Karpas-422 (cell line): ENCODE measurements around the gene LRP8. TPM values are rescaled to one million over a fixed set of nuclear protein-coding genes. Genes with fewer than 3 reads are reported as not detected.

Experiments used
- DNase-seq: peaks from one replicate; pipeline ENCODE4 v3.0.0-alpha.2; 2015
- H2AFZ ChIP-seq: fragments of 200-600 bp; sonication (generic); 2 replicates; pipeline ENCODE4 v1.6.1; 2014; ENCODE audit warnings: antibody characterized with exemption, low read length, mixed read lengths
- H3K27ac ChIP-seq: fragments of 200-600 bp; sonication (generic); 2 replicates; pipeline ENCODE4 v1.5.1; 2014; ENCODE audit warnings: mild to moderate bottlenecking, low read length, moderate library complexity
- H3K27me3 ChIP-seq: fragments of 200-600 bp; sonication (generic); 2 replicates; pipeline ENCODE4 v1.6.1; 2014; ENCODE audit warnings: low read length, mixed read lengths
- H3K36me3 ChIP-seq: fragments of 200-600 bp; sonication (generic); 2 replicates; pipeline ENCODE4 v1.6.1; 2014; ENCODE audit warnings: low read length, mixed read lengths; ENCODE audit not compliant: insufficient read depth
- H3K4me1 ChIP-seq: fragments of 200-600 bp; sonication (generic); 2 replicates; pipeline ENCODE4 v1.6.1; 2014; ENCODE audit warnings: mild to moderate bottlenecking, low read length, mixed read lengths
- H3K4me2 ChIP-seq: fragments of 200-600 bp; sonication (generic); 2 replicates; pipeline ENCODE4 v1.6.1; 2014; ENCODE audit warnings: low read length, low read depth, mild to moderate bottlenecking; ENCODE audit not compliant: poor library complexity, severe bottlenecking
- H3K4me3 ChIP-seq: fragments of 200-600 bp; sonication (generic); 2 replicates; pipeline ENCODE4 v1.5.1; 2014; ENCODE audit warnings: mild to moderate bottlenecking, antibody characterized with exemption, low read length, mixed read lengths
- H3K79me2 ChIP-seq: fragments of 200-600 bp; sonication (generic); 2 replicates; pipeline ENCODE4 v1.6.1; 2014; ENCODE audit warnings: mild to moderate bottlenecking, low read length, mixed read lengths
- H3K9ac ChIP-seq: fragments of 200-600 bp; sonication (generic); 2 replicates; pipeline ENCODE4 v1.6.0; 2014; ENCODE audit warnings: low read length
- H3K9me2 ChIP-seq: fragments of 200-600 bp; sonication (generic), shearing (Covaris generic); replicated peaks from 2 replicates; pipeline ENCODE4 v1.6.0; 2014; ENCODE audit warnings: mild to moderate bottlenecking, low read length, moderate library complexity; ENCODE audit not compliant: insufficient read depth
- H3K9me3 ChIP-seq: fragments of 300-700, 200-600 bp; sonication (generic); 2 replicates; pipeline ENCODE4 v1.6.1; 2014; ENCODE audit warnings: low read length, mixed read lengths
- H4K20me1 ChIP-seq: fragments of 200-600 bp; sonication (generic); 2 replicates; pipeline ENCODE4 v1.6.1; 2014; ENCODE audit warnings: mild to moderate bottlenecking, antibody characterized with exemption, low read length, low read depth; ENCODE audit not compliant: insufficient read depth
- total RNA-seq: library from RNA; depleted of rRNA; stranded (reverse); fragments of >200 nt; shearing (Covaris generic); gene quantifications from 2 replicates; pipeline ENCODE4 v1.2.3, GENCODE V29; 2014; ENCODE audit warnings: low replicate concordance

Gene LRP8
- total RNA-seq, 1 experiment from 2014 or later = 26.7 TPM

- Histone ChIP-seq H2AFZ (no peak overlapping the region), H3K9ac (no peak overlapping the region), H3K9me3 (no peaks in the 10 kb centered on the region), H4K20me1 (no peaks in the 10 kb centered on the region), H3K9me2 (no peaks in the 10 kb centered on the region), H3K4me3 (no peak overlapping the region), H3K4me2 (no peak overlapping the region), H3K4me1 (peaks cover 1% of the 10 kb centered on the region), H3K27ac (no peak overlapping the region), H3K79me2 (no peaks in the 10 kb centered on the region), H3K27me3 (no peaks in the 10 kb centered on the region), H3K36me3 (no peaks in the 10 kb centered on the region)
- no peak for DNase-seq
Measured at GRCh38 chr1:53339736-53340635, 12.1 kb upstream of the LRP8 start.

GRCh38 chr1:53338423-53338822 lies 10.6 kb upstream of the LRP8 start:
- no peak overlapping the region for H3K9ac ChIP-seq
- no peak overlapping the region for H3K4me3 ChIP-seq
- no peak for DNase-seq
- no peaks in the 10 kb centered on the region for H3K9me2 ChIP-seq
- peaks cover 5% of the 10 kb centered on the region for H3K4me1 ChIP-seq
- H4K20me1 ChIP-seq = no peaks in the 10 kb centered on the region
- no peaks in the 10 kb centered on the region for H3K27me3 ChIP-seq
- H3K27ac ChIP-seq = no peak overlapping the region
- no peaks in the 10 kb centered on the region for H3K9me3 ChIP-seq
- H3K4me2 ChIP-seq = no peak overlapping the region
- H3K36me3 ChIP-seq = no peaks in the 10 kb centered on the region
- no peak overlapping the region for H2AFZ ChIP-seq
- no peaks in the 10 kb centered on the region for H3K79me2 ChIP-seq

GRCh38 chr1:53337499-53337898 lies 9.6 kb upstream of the LRP8 start:
- Histone ChIP-seq H3K9me3 (no peaks in the 10 kb centered on the region), H3K36me3 (no peaks in the 10 kb centered on the region), H2AFZ (no peak overlapping the region), H3K27ac (no peak overlapping the region), H3K4me2 (no peak overlapping the region), H3K79me2 (no peaks in the 10 kb centered on the region), H3K4me1 (peaks cover 5% of the 10 kb centered on the region), H4K20me1 (no peaks in the 10 kb centered on the region), H3K4me3 (no peak overlapping the region), H3K9me2 (no peaks in the 10 kb centered on the region), H3K27me3 (no peaks in the 10 kb centered on the region), H3K9ac (no peak overlapping the region)
- DNase-seq = no peak

GRCh38 chr1:53336146-53336545 lies 8.3 kb upstream of the LRP8 start:
- Histone ChIP-seq H4K20me1 (no peaks in the 10 kb centered on the region), H3K9me3 (no peaks in the 10 kb centered on the region), H3K9me2 (no peaks in the 10 kb centered on the region), H3K4me1 (peaks cover 5% of the 10 kb centered on the region), H3K27me3 (no peaks in the 10 kb centered on the region), H2AFZ (no peak overlapping the region), H3K27ac (no peak overlapping the region), H3K36me3 (no peaks in the 10 kb centered on the region), H3K9ac (no peak overlapping the region), H3K4me3 (no peak overlapping the region), H3K79me2 (no peaks in the 10 kb centered on the region), H3K4me2 (no peak overlapping the region)
- no peak for DNase-seq

- no peaks in the 10 kb centered on the region for H3K36me3 ChIP-seq
- no peaks in the 10 kb centered on the region for H4K20me1 ChIP-seq
- no peaks in the 10 kb centered on the region for H3K79me2 ChIP-seq
- no peak overlapping the region for H3K4me2 ChIP-seq
- H3K9me2 ChIP-seq = no peaks in the 10 kb centered on the region
- peaks cover 5% of the 10 kb centered on the region for H3K4me1 ChIP-seq
- H3K27me3 ChIP-seq = no peaks in the 10 kb centered on the region
- no peak overlapping the region for H3K27ac ChIP-seq
- no peaks in the 10 kb centered on the region for H3K9me3 ChIP-seq
- H2AFZ ChIP-seq = no peak overlapping the region
- no peak overlapping the region for H3K4me3 ChIP-seq
- DNase-seq = no peak
- H3K9ac ChIP-seq = no peak overlapping the region
Measured at GRCh38 chr1:53335661-53336060, 7.8 kb upstream of the LRP8 start.

- no peak overlapping the region for H3K4me3 ChIP-seq
- H3K4me1 ChIP-seq = peaks cover 5% of the 10 kb centered on the region
- H3K79me2 ChIP-seq = no peaks in the 10 kb centered on the region
- H3K27ac ChIP-seq = no peak overlapping the region
- H3K9me2 ChIP-seq = no peaks in the 10 kb centered on the region
- H3K9ac ChIP-seq = no peak overlapping the region
- H3K27me3 ChIP-seq = no peaks in the 10 kb centered on the region
- no peak for DNase-seq
- H3K4me2 ChIP-seq = no peak overlapping the region
- H3K9me3 ChIP-seq = no peaks in the 10 kb centered on the region
- H3K36me3 ChIP-seq = no peaks in the 10 kb centered on the region
- no peaks in the 10 kb centered on the region for H4K20me1 ChIP-seq
- no peak overlapping the region for H2AFZ ChIP-seq
Measured at GRCh38 chr1:53334781-53335180, 6.9 kb upstream of the LRP8 start.

GRCh38 chr1:53334312-53334711 lies 6.4 kb upstream of the LRP8 start:
- no peaks in the 10 kb centered on the region for H3K27me3 ChIP-seq
- peaks cover 8% of the 10 kb centered on the region for H3K4me1 ChIP-seq
- no peak overlapping the region for H3K4me2 ChIP-seq
- H3K27ac ChIP-seq = no peak overlapping the region
- H2AFZ ChIP-seq = no peak overlapping the region
- no peaks in the 10 kb centered on the region for H3K9me2 ChIP-seq
- no peak for DNase-seq
- H3K79me2 ChIP-seq = no peaks in the 10 kb centered on the region
- H4K20me1 ChIP-seq = no peaks in the 10 kb centered on the region
- no peak overlapping the region for H3K4me3 ChIP-seq
- no peak overlapping the region for H3K9ac ChIP-seq
- no peaks in the 10 kb centered on the region for H3K36me3 ChIP-seq
- no peaks in the 10 kb centered on the region for H3K9me3 ChIP-seq

- Histone ChIP-seq H3K27me3 (no peaks in the 10 kb centered on the region), H4K20me1 (no peaks in the 10 kb centered on the region), H3K4me2 (no peak overlapping the region), H3K79me2 (peaks cover 3% of the 10 kb centered on the region; the same call in 1 of the 2 replicates), H3K36me3 (no peaks in the 10 kb centered on the region), H3K4me1 (peaks cover 18% of the 10 kb centered on the region), H3K9ac (no peak overlapping the region), H3K9me2 (no peaks in the 10 kb centered on the region), H3K9me3 (no peaks in the 10 kb centered on the region), H2AFZ (no peak overlapping the region), H3K4me3 (no peak overlapping the region), H3K27ac (no peak overlapping the region)
- no peak for DNase-seq
Measured at GRCh38 chr1:53332833-53333232, 5.0 kb upstream of the LRP8 start.
